A673 (cell line): ENCODE results near the gene CDH23. TPM values are rescaled to one million over a fixed set of nuclear protein-coding genes. Genes with fewer than 3 reads are reported as not detected.
A peak's percentile ranks its signal among the peaks of the same experiment; 100 is the strongest.

Experiments used
- BruUV-seq: library from RNA; stranded (reverse); fragments of 400-500 nt; replicated peaks from 2 replicates; lab custom pipeline; 2021; lab: Mats Ljungman, UMichigan
- CTCF ChIA-PET: fragments of 300-600 bp; sonication (Branson Sonifier 250); formaldehyde crosslinking; loops from one replicate; lab custom pipeline; 2022; ENCODE audit warnings: antibody characterized with exemption; lab: Charles Lee
- POLR2A ChIA-PET: fragments of 300-600 bp; sonication (Branson Sonifier 250); formaldehyde crosslinking; loops from one replicate; lab custom pipeline; 2022; ENCODE audit warnings: antibody characterized with exemption; ENCODE audit not compliant: low non-redundant PET; lab: Charles Lee
- DNase-seq: peaks from one replicate; pipeline ENCODE4 v3.0.0-alpha.2; 2015; ENCODE audit warnings: low spot score
- H3K27ac ChIP-seq: fragments of 200-600 bp; sonication (generic); 2 replicates; pipeline ENCODE4 v1.5.1; 2016; ENCODE audit warnings: mixed run types, low read depth, mild to moderate bottlenecking, mixed read lengths, antibody characterized with exemption, low read length; ENCODE audit not compliant: poor library complexity, severe bottlenecking
- H3K27me3 ChIP-seq: fragments of 200-600 bp; sonication (generic); replicated peaks from 2 replicates; pipeline ENCODE4 v1.6.1; 2017; ENCODE audit warnings: mixed run types, low read depth, mild to moderate bottlenecking, mixed read lengths, antibody characterized with exemption, low read length; ENCODE audit not compliant: insufficient read depth, poor library complexity
- H3K36me3 ChIP-seq: fragments of 200-600 bp; sonication (generic); 2 replicates; pipeline ENCODE4 v1.6.1; 2016; ENCODE audit warnings: mixed run types, mild to moderate bottlenecking, mixed read lengths, antibody characterized with exemption, low read length; ENCODE audit not compliant: insufficient read depth, poor library complexity, severe bottlenecking
- H3K4me1 ChIP-seq: fragments of 200-600 bp; sonication (generic); 2 replicates; pipeline ENCODE4 v1.6.1; 2017; ENCODE audit warnings: mixed run types, mild to moderate bottlenecking, mixed read lengths, antibody characterized with exemption, low read length; ENCODE audit not compliant: insufficient read depth, poor library complexity, severe bottlenecking
- H3K4me3 ChIP-seq: fragments of 200-600 bp; sonication (generic); 2 replicates; pipeline ENCODE4 v1.5.1; 2016; ENCODE audit warnings: low read depth, mixed run types, mild to moderate bottlenecking, mixed read lengths, low read length; ENCODE audit not compliant: poor library complexity, severe bottlenecking
- H3K9me3 ChIP-seq: fragments of 200-600 bp; sonication (generic); 2 replicates; pipeline ENCODE4 v1.6.1; 2016; ENCODE audit warnings: mixed run types, low read depth, mild to moderate bottlenecking, mixed read lengths, antibody characterized with exemption, low read length; ENCODE audit not compliant: poor library complexity, severe bottlenecking
- CTCF ChIP-seq: fragments of 300-800, 200-600 bp; sonication (generic); conservative IDR thresholded peaks from 2 replicates; pipeline ENCODE4 v1.5.1; 2017; ENCODE audit warnings: low read depth, mild to moderate bottlenecking, antibody characterized with exemption, low read length, moderate library complexity, mixed read lengths
- EZH2 ChIP-seq: fragments of 200-600 bp; sonication (generic); IDR thresholded peaks from 2 replicates; pipeline ENCODE4 v1.6.1; 2017; ENCODE audit warnings: borderline replicate concordance, low read depth, mild to moderate bottlenecking, mixed read lengths, antibody characterized with exemption, low read length; ENCODE audit not compliant: poor library complexity, severe bottlenecking
- intact Hi-C: fragments of 100-400 bp; cut with micrococcal nuclease; formaldehyde crosslinking; loops from one replicate; pipeline ENCODE4 v1.10.0; 2022; ENCODE audit not compliant: unreplicated experiment
- total RNA-seq: library from RNA; stranded (reverse); gene quantifications from 2 replicates; pipeline ENCODE4 v1.2.3, GENCODE V29; 2021

CDH23 gene
- total RNA-seq, 1 experiment from 2014 or later, result 49.7 TPM

GRCh38 chr10:71568896-71569492, 172.3 kb downstream of the CDH23 start:
- H3K4me1 ChIP-seq, result peaks cover 11% of the 10 kb centered on the region
- intact Hi-C loops, result loop anchor here (1.0 to 10.0 kb wide), 2 partner anchors 173 to 254 kb away; partner anchors contain the start of genes CDH23 and SLC29A3
- no peak for TF ChIP-seq EZH2
- no peak for TF ChIP-seq CTCF
- H3K36me3 ChIP-seq, result peaks cover 16% of the 10 kb centered on the region
- CTCF ChIA-PET, result interaction anchor here (0.7 to 2.7 kb wide), 2 partner anchors 81 to 172 kb away, joined by 3 to 22 read pairs; partner anchors contain the start of gene CDH23
- no peaks in the 10 kb centered on the region for H3K27me3 ChIP-seq
- POLR2A ChIA-PET, result no interaction called here
- no peaks in the 10 kb centered on the region for H3K9me3 ChIP-seq
- no TSS peak for BruUV-seq
- H3K4me3 ChIP-seq, result no peak overlapping the region
- peak overlapping the region; percentile 43 for H3K27ac ChIP-seq
- no peak for DNase-seq

GRCh38 chr10:71569775-71570588, 173.3 kb downstream of the CDH23 start:
- H3K27me3 ChIP-seq, result no peaks in the 10 kb centered on the region
- H3K36me3 ChIP-seq, result peaks cover 16% of the 10 kb centered on the region
- no TSS peak for BruUV-seq
- H3K9me3 ChIP-seq, result no peaks in the 10 kb centered on the region
- no peak overlapping the region for H3K27ac ChIP-seq
- peak; percentile 73 for DNase-seq
- intact Hi-C loops, result loop anchor here (1.0 to 10.0 kb wide), 3 partner anchors 174 to 255 kb away; partner anchors contain the start of genes CDH23 and SLC29A3
- H3K4me1 ChIP-seq, result peaks cover 1% of the 10 kb centered on the region
- H3K4me3 ChIP-seq, result no peak overlapping the region
- no peak for TF ChIP-seq EZH2
- peak; percentile 84 for TF ChIP-seq CTCF
- ChIA-PET CTCF (interaction anchor here (0.7 to 2.7 kb wide), 9 partner anchors 10 to 250 kb away, joined by 3 to 22 read pairs (median 5); partner anchors contain the start of gene CDH23), POLR2A (no interaction called here)

GRCh38 chr10:71571460-71572175, 174.9 kb downstream of the CDH23 start:
- POLR2A ChIA-PET, result no interaction called here
- Histone ChIP-seq H3K27me3 (no peaks in the 10 kb centered on the region), H3K36me3 (peaks cover 16% of the 10 kb centered on the region), H3K9me3 (no peaks in the 10 kb centered on the region), H3K4me1 (no peaks in the 10 kb centered on the region), H3K27ac (no peak overlapping the region), H3K4me3 (no peak overlapping the region)
- BruUV-seq, result no TSS peak
- intact Hi-C loops, result no loop called here
- DNase-seq, result no peak
- CTCF ChIA-PET, result interaction anchor here (0.6 to 2.7 kb wide), 2 partner anchors 38 to 175 kb away, joined by 3 to 22 read pairs; partner anchors contain the start of gene CDH23
- TF ChIP-seq CTCF, result no peak
- TF ChIP-seq EZH2, result no peak
